DOHH2 (cell line): ENCODE results near the gene SLC48A1.

ENCODE experiments used
- EZH2phosphoT487 ChIP-seq: fragments of 200-600 bp; sonication (generic); IDR thresholded peaks from 2 replicates; pipeline ENCODE4 v1.6.1; 2017; ENCODE audit warnings: borderline replicate concordance, mild to moderate bottlenecking, antibody characterized with exemption, low read length, moderate library complexity, mixed read lengths
- TF ChIP-seq, protein P1 (sequence below): fragments of 200-600 bp; sonication (generic); IDR thresholded peaks from one replicate; pipeline ENCODE4 v1.5.1; 2014; ENCODE audit warnings: antibody characterized with exemption, mild to moderate bottlenecking, low read depth, low read length; ENCODE audit not compliant: poor library complexity, severe bottlenecking

DNA sequence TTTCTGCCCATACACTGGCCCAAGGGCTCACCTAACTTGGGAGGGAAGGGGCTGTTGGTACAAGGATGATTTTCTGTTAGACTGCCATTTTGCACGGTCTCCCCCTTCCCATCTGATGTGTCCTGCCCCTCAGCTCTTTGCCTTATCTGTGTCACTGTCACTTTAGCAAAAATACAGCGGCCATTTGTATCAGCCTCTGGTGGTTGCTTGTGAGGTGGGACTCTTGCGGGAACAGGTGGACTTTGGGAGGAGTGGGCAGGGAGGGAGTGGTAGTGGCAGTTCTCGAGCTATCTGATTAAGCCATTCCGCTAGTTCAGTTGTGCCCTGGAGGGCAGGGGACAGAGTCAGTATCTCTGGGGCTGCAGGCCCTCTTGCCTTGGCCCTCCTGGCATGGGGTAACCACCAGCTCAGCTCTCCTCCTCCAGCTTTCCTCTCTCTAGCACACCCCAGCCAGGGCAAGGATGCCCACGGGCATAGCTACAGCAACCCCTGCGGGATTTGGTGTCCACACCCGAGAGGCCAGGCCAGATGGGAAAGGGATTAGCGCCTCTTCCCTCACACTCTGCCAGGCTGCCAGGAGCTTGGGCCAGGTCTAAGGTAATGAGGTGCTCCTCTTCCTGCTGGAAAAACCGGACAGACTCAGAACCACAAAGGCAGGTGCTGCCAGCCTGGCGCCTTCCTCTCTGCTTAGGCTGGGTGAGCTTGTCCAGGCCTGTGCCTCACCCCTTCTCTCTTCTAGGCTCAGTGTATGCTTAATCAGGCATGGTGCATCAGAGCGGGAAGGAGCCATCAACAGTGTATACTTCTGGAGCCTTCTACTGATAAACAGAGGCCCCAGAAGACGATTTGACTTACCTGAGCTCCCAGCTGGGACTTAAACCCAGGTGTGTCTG, 8.7 kb downstream of the SLC48A1 start:
- TF ChIP-seq, protein P1, sequence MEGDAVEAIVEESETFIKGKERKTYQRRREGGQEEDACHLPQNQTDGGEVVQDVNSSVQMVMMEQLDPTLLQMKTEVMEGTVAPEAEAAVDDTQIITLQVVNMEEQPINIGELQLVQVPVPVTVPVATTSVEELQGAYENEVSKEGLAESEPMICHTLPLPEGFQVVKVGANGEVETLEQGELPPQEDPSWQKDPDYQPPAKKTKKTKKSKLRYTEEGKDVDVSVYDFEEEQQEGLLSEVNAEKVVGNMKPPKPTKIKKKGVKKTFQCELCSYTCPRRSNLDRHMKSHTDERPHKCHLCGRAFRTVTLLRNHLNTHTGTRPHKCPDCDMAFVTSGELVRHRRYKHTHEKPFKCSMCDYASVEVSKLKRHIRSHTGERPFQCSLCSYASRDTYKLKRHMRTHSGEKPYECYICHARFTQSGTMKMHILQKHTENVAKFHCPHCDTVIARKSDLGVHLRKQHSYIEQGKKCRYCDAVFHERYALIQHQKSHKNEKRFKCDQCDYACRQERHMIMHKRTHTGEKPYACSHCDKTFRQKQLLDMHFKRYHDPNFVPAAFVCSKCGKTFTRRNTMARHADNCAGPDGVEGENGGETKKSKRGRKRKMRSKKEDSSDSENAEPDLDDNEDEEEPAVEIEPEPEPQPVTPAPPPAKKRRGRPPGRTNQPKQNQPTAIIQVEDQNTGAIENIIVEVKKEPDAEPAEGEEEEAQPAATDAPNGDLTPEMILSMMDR = no peak
- TF ChIP-seq EZH2phosphoT487 = no peak
